NOMO-1 treated with DMSO at 0.1 percent for 48 hours (cell line): ENCODE results near the gene PCDHGA7.
"Not testable (repeated sequence)": the region's sequence is repeated elsewhere in the genome, so short reads cannot be mapped to it uniquely, and the experiment has no call there.

ENCODE experiments used
- DNase-seq: peaks from one replicate; lab custom pipeline; 2025; ENCODE audit not compliant: unreplicated experiment; lab: John Stamatoyannopoulos, UW

Gene PCDHGA7

DNA sequence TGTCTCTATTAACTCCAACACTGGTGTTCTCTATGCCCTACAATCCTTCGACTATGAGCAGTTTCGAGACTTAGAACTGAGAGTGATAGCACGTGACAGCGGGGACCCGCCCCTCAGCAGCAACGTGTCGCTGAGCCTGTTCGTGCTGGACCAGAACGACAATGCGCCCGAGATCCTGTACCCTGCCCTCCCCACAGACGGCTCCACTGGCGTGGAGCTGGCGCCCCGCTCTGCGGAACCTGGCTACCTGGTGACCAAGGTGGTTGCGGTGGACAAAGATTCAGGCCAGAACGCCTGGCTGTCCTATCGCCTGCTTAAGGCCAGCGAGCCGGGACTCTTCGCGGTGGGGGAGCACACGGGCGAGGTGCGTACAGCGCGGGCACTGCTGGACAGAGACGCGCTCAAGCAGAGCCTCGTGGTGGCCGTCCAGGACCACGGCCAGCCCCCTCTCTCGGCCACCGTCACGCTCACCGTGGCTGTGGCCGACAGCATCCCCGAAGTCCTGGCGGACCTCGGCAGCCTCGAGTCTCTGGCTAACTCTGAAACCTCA is 40.3 kb downstream of the PCDHGA7 start:
- no peak for DNase-seq

DNA sequence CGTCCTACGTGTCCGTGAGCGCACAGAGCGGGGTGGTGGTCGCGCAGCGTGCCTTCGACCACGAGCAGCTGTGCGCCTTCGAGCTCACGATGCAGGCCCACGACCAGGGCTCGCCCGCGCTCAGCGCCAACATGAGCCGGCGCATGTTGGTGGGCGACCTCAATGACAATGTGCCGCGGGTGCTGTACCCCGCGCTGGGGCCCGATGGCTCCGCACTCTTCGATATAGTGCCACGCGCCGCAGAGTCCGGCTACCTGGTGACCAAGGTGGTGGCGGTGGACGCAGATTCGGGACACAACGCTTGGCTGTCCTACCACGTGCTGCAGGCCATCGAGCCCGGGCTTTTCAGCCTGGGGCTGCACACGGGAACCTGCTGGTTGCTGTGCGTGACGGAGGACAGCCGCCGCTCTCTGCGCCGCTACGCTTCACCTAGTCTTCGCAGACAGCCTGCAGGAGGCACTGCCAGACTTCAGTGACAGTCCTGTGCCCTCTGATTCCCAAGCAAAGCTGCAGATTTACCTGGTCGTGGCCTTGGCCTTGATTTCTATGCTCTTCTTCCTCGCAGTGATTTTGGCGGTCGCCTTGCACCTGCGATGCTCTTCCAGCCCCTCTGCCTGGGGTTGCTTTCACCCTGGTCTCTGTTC is 45.4 kb downstream of the PCDHGA7 start:
- DNase-seq: no peak

DNA sequence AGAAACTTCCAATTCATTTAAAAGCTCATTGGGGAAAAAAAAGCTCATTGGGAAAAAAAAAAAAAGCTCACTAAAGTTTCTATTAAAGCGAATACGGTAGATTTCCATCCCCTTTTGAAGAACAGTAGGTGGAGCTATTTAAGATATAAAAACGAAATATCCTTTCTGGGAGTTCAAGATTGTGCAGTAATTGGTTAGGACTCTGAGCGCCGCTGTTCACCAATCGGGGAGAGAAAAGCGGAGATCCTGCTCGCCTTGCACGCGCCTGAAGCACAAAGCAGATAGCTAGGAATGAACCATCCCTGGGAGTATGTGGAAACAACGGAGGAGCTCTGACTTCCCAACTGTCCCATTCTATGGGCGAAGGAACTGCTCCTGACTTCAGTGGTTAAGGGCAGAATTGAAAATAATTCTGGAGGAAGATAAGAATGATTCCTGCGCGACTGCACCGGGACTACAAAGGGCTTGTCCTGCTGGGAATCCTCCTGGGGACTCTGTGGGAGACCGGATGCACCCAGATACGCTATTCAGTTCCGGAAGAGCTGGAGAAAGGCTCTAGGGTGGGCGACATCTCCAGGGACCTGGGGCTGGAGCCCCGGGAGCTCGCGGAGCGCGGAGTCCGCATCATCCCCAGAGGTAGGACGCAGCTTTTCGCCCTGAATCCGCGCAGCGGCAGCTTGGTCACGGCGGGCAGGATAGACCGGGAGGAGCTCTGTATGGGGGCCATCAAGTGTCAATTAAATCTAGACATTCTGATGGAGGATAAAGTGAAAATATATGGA is 48.0 kb downstream of the PCDHGA7 start, which contains the start of gene PCDHGA12:
PCDHGA12 (plus strand) TSS at position 176 of the 782 bp plus-strand sequence; CDS start at position 429, 253 bp downstream.
- peak; percentile 52 for DNase-seq

DNA sequence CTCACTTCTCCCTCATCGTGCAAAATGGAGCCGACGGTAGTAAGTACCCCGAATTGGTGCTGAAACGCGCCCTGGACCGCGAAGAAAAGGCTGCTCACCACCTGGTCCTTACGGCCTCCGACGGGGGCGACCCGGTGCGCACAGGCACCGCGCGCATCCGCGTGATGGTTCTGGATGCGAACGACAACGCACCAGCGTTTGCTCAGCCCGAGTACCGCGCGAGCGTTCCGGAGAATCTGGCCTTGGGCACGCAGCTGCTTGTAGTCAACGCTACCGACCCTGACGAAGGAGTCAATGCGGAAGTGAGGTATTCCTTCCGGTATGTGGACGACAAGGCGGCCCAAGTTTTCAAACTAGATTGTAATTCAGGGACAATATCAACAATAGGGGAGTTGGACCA is 48.7 kb downstream of the PCDHGA7 start:
- no peak for DNase-seq

DNA sequence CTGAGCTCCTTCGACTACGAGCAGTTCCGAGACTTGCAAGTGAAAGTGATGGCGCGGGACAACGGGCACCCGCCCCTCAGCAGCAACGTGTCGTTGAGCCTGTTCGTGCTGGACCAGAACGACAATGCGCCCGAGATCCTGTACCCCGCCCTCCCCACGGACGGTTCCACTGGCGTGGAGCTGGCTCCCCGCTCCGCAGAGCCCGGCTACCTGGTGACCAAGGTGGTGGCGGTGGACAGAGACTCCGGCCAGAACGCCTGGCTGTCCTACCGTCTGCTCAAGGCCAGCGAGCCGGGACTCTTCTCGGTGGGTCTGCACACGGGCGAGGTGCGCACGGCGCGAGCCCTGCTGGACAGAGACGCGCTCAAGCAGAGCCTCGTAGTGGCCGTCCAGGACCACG is 49.8 kb downstream of the PCDHGA7 start:
- DNase-seq: not testable (repeated sequence)

DNA sequence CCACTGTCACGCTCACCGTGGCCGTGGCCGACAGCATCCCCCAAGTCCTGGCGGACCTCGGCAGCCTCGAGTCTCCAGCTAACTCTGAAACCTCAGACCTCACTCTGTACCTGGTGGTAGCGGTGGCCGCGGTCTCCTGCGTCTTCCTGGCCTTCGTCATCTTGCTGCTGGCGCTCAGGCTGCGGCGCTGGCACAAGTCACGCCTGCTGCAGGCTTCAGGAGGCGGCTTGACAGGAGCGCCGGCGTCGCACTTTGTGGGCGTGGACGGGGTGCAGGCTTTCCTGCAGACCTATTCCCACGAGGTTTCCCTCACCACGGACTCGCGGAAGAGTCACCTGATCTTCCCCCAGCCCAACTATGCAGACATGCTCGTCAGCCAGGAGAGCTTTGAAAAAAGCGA is 50.2 kb downstream of the PCDHGA7 start:
- DNase-seq: not testable (repeated sequence)

DNA sequence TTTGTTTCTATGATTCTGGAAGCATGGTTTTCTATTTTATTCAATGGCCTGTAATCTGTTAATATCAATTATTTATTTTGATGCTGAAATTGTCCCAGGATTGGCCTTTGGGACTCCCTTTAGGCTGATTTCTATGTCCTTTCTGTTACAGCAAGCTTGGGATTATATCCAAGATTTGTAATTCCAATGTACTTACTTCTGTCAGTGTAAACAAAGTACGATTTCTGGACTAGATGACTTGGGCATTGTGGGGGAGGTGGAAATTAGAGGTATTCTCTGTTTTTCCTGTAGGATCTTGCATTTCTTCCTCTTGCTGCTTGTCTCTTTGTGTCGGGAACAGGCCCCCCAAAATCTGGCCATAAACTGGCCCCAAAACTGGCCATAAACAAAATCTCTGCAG is 51.5 kb downstream of the PCDHGA7 start:
- no peak for DNase-seq
